HK-2 (cell line): ENCODE results near the gene ACAP3.

Experiments used
- DNase-seq: peaks from one replicate; pipeline ENCODE4 v3.0.0-alpha.2; 2018; ENCODE audit not compliant: unreplicated experiment

The ACAP3 gene

GRCh38 chr1:1285611-1286311, 22.0 kb downstream of the ACAP3 start:
- no peak for DNase-seq

GRCh38 chr1:1285102-1285571, 22.6 kb downstream of the ACAP3 start:
- no peak for DNase-seq

- DNase-seq = no peak
Observed at GRCh38 chr1:1284221-1285101, 23.3 kb downstream of the ACAP3 start.

GRCh38 chr1:1283821-1284220, 23.9 kb downstream of the ACAP3 start:
- DNase-seq = peak; percentile 40

GRCh38 chr1:1282998-1283397, 24.7 kb downstream of the ACAP3 start:
- DNase-seq = no peak

GRCh38 chr1:1281533-1282321, 26.0 kb downstream of the ACAP3 start:
- DNase-seq = peak; percentile 76

GRCh38 chr1:1280782-1281481, 26.8 kb downstream of the ACAP3 start:
- no peak for DNase-seq

- no peak for DNase-seq
Observed at GRCh38 chr1:1279028-1279427, 28.7 kb downstream of the ACAP3 start.

- no peak for DNase-seq
Observed at GRCh38 chr1:1278620-1279019, 29.1 kb downstream of the ACAP3 start.

GRCh38 chr1:1275836-1276235, 31.9 kb downstream of the ACAP3 start:
- DNase-seq = no peak

- no peak for DNase-seq
Observed at GRCh38 chr1:1274931-1275431, 32.7 kb downstream of the ACAP3 start.

GRCh38 chr1:1274299-1274930, 33.3 kb downstream of the ACAP3 start:
- DNase-seq = no peak

GRCh38 chr1:1273512-1274298, 34.0 kb downstream of the ACAP3 start, which contains the start of gene UBE2J2:
Gene UBE2J2, minus strand, starts transcription at chr1:1273854. Its CDS starts 5,862 bp downstream, at chr1:1267992.
- DNase-seq = peak; percentile 94

- peak; percentile 22 for DNase-seq
Observed at GRCh38 chr1:1273209-1273511, 34.6 kb downstream of the ACAP3 start.

- peak; percentile 23 for DNase-seq
Observed at GRCh38 chr1:1272341-1273208, 35.2 kb downstream of the ACAP3 start.

GRCh38 chr1:1270813-1271212, 36.9 kb downstream of the ACAP3 start:
- DNase-seq = no peak

GRCh38 chr1:1268284-1268682, 39.4 kb downstream of the ACAP3 start:
- no peak for DNase-seq

- no peak for DNase-seq
Observed at GRCh38 chr1:1267488-1268283, 40.0 kb downstream of the ACAP3 start.
